ENCODE results near the gene UBE2J2. TPM values are rescaled to one million over a fixed set of nuclear protein-coding genes. Genes with fewer than 3 reads are reported as not detected.

The UBE2J2 gene
- total and polyA plus RNA-seq, 2 of the 8 experiments (the other 6 are each of a cell fraction or from before 2014, with no cell fraction given), result 33.6 to 67.9 TPM

DNA sequence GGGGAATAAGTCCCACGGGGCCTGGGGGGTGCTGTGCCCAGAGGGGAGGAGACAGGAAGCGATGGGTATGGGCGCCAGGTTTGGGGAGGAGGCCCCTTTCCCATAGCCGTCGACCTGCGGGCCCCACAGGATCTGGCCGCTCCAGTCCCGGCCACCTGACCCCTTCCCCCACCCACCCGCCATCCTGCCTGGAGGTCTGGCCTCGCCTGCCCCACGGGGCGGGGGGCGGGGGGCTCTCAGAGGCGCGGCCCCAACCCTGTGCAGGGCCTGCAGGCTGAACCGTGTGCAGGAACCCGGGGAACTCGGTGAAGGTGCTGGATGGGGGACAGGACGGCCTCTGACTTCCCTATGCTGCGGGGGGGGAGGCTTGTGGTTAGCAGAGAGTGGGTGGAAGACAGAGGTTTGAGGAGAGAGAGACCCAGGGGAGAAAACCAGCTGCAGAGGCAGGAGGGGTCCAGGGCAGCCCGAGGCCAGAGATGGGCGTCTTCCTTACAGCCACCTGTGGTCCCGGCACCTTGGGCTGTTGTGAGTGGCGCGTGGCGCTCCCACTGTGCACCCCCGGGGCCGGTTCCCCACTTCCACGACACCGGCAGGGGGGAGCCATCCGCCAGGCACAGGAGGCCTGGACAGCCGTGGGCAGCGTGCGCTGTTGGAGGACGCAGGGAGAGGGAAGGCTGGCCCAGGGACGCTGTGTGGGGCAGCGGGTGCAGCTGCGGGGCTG, 64.8 kb downstream of the UBE2J2 start (continued):
- TF ChIP-seq RXRA (IDR thresholded peaks at IDR 0.05; ENCODE audit: insufficient read depth, low read depth, low read length), result no peak
- no peak for TF ChIP-seq BACH1 (IDR thresholded peaks at IDR 0.05; ENCODE audit: low read length)

All from H1 (cell line).